Measurements from ENCODE around the gene CMYA5. TPM values are rescaled to one million over a fixed set of nuclear protein-coding genes. Genes with fewer than 3 reads are reported as not detected.

Gene CMYA5
- total RNA-seq, 1 experiment from 2014 or later, result 0.22 TPM

- POLR2A ChIA-PET, result no interaction called here
- Histone ChIP-seq H4K20me1 (ENCODE audit: insufficient read depth) (no peaks in the 10 kb centered on the region), H2AFZ (ENCODE audit: low read depth, low read length, poor library complexity, severe bottlenecking) (no peak overlapping the region), H3K27me3 (ENCODE audit: insufficient read depth, low read length) (peaks cover 65% of the 10 kb centered on the region), H3K4me2 (ENCODE audit: low read length) (no peak overlapping the region), H3K27ac (ENCODE audit: low read depth, low read length) (no peak overlapping the region), H3K9me3 (ENCODE audit: control insufficient read depth in 1 of 2, insufficient read depth in 1 of 2, low read depth in 1 of 2, low read length in 2 of 2) (no peaks in the 10 kb centered on the region), H3K9ac (ENCODE audit: low read length) (no peak overlapping the region), H3K9me2 (ENCODE audit: insufficient read depth) (peaks cover 3% of the 10 kb centered on the region; the same call in 1 of the 2 replicates), H3K4me3 (replicated peaks in 1 of 2; ENCODE audit: low read depth in 1 of 2, low read length in 2 of 2) (no peak overlapping the region), H3K36me3 (ENCODE audit: control insufficient read depth in 1 of 2, insufficient read depth in 2 of 2, low read length in 2 of 2) (no peaks in the 10 kb centered on the region), H3K4me1 (ENCODE audit: control insufficient read depth in 1 of 2, insufficient read depth in 2 of 2, low read length in 2 of 2) (no peaks in the 10 kb centered on the region; a peak in 1 of 4 replicates), H3K79me2 (ENCODE audit: insufficient read depth, low read length) (no peaks in the 10 kb centered on the region)
- intact Hi-C loops (cut with micrococcal nuclease), result no loop called here
- RAD21 ChIA-PET (ENCODE audit: low non-redundant PET in 1 of 2, low total read pairs in 2 of 2, uncharacterized antibody in 2 of 2, unreplicated experiment in 2 of 2), result no interaction called here
- BruUV-seq (replicated peaks), result no TSS peak
- TF ChIP-seq POLR2A (IDR thresholded peaks at IDR 0.05; ENCODE audit: borderline replicate concordance, extremely low read depth, insufficient read depth, insufficient read length) (no peak), ZFX (IDR thresholded peaks at IDR 0.05) (no peak), CBX3 (IDR thresholded peaks at IDR 0.05; ENCODE audit: low read depth) (no peak)
- ATAC-seq, result no peak
- CTCF ChIA-PET, result no interaction called here
- DNase-seq (ENCODE audit: low read depth, low spot score), result no peak
These were observed 42.1 kb downstream of the CMYA5 start for GRCh38 chr5:79731775-79732174.

- no peak for TF ChIP-seq EZH2phosphoT487 (IDR thresholded peaks at IDR 0.05; ENCODE audit: borderline replicate concordance)
- Histone ChIP-seq H3K9ac (ENCODE audit: low read length) (no peak overlapping the region), H3K79me2 (ENCODE audit: insufficient read depth, low read length) (no peaks in the 10 kb centered on the region), H4K20me1 (ENCODE audit: insufficient read depth) (no peaks in the 10 kb centered on the region), H3K27ac (ENCODE audit: low read depth, low read length) (no peak overlapping the region), H3K4me3 (replicated peaks in 1 of 2; ENCODE audit: low read depth in 1 of 2, low read length in 2 of 2) (no peak overlapping the region), H3K4me1 (ENCODE audit: control insufficient read depth in 1 of 2, insufficient read depth in 2 of 2, low read length in 2 of 2) (no peaks in the 10 kb centered on the region), H3K4me2 (ENCODE audit: low read length) (no peak overlapping the region), H3K27me3 (ENCODE audit: insufficient read depth, low read length) (peaks cover 70% of the 10 kb centered on the region), H2AFZ (ENCODE audit: low read depth, low read length, poor library complexity, severe bottlenecking) (no peak overlapping the region), H3K36me3 (ENCODE audit: control insufficient read depth in 1 of 2, insufficient read depth in 2 of 2, low read length in 2 of 2) (no peaks in the 10 kb centered on the region), H3K9me3 (ENCODE audit: control insufficient read depth in 1 of 2, insufficient read depth in 1 of 2, low read depth in 1 of 2, low read length in 2 of 2) (no peaks in the 10 kb centered on the region), H3K9me2 (ENCODE audit: insufficient read depth) (no peaks in the 10 kb centered on the region)
- ChIA-PET CTCF (no interaction called here), RAD21 (ENCODE audit: low non-redundant PET in 1 of 2, low total read pairs in 2 of 2, uncharacterized antibody in 2 of 2, unreplicated experiment in 2 of 2) (no interaction called here), POLR2A (no interaction called here)
- intact Hi-C loops (cut with micrococcal nuclease), result no loop called here
- BruUV-seq (replicated peaks), result no TSS peak
- DNase-seq (ENCODE audit: low read depth, low spot score) (no peak), ATAC-seq (no peak)
These were observed 47.2 kb downstream of the CMYA5 start for GRCh38 chr5:79736528-79737514.

Data from HCT116 (cell line).